IPS-NIHi7 (cell line): Measurements from ENCODE around the gene ANXA4.

Source experiments
- DNase-seq: peaks from one replicate; pipeline ENCODE4 v3.0.0; 2012; ENCODE audit warnings: mixed read lengths; ENCODE audit errors: extremely low spot score

ANXA4 gene

GRCh38 chr2:69741575-69742321 lies at the start of gene ANXA4:
TSS of gene ANXA4 (plus strand) at chr2:69742134. CDS start at chr2:69781566, 39,432 bp downstream.
- DNase-seq, result peak; percentile 60

DNA sequence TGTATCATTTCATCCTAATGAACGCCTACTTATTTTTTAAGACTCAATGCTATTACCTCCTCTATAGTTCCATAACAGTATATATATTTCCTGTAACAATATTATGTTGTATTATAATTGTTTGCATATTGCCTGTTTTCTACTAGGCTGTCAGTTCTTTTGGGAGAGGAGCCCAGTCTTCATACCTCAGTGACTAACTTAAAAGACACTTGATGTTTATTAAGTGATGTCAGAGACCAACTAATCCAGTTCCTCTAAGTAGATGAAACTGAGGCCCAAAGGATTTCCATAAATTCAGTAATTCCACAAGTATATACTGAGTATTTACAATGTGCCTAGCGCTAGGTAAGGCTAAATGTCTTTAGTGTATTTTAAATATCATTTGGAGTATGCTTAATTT lies 49.5 kb upstream of the ANXA4 start:
- DNase-seq, result no peak

DNA sequence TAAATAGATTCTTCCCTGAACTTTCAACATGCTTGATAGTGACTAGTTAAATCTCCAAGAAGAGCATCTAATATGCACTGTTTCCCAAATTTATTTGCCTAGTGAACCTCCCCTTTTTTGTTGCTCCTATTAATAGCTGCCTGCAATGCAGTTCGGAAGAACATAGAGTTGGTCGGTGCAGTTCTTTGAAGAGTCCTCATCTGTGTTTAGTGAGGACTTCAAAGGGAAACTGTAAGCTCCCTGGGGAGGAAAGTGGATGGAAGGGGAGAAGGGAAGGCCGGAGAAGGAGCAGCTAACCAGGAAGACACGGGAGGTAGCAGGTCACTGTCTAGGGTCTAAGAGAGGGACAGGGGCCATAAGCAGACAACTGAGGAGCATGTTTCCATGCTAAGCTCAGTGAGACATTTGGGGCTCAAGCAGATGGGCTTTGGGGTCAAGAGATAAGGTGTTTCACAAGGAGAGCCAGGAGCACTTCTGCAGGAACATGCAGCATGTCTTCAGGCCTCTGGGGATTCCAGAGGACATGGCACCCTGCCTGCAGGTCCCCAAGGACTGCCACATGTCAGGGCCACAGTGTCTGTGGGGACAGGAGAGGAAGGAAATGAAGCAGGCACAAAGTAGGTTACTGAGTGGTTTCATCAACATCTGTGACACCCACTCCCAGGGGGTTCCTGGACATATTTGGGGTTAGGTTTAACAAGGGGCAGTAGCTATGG lies 48.7 kb upstream of the ANXA4 start:
- DNase-seq, result no peak

- no peak for DNase-seq
Measured at GRCh38 chr2:69693775-69694450, 48.0 kb upstream of the ANXA4 start.

DNA sequence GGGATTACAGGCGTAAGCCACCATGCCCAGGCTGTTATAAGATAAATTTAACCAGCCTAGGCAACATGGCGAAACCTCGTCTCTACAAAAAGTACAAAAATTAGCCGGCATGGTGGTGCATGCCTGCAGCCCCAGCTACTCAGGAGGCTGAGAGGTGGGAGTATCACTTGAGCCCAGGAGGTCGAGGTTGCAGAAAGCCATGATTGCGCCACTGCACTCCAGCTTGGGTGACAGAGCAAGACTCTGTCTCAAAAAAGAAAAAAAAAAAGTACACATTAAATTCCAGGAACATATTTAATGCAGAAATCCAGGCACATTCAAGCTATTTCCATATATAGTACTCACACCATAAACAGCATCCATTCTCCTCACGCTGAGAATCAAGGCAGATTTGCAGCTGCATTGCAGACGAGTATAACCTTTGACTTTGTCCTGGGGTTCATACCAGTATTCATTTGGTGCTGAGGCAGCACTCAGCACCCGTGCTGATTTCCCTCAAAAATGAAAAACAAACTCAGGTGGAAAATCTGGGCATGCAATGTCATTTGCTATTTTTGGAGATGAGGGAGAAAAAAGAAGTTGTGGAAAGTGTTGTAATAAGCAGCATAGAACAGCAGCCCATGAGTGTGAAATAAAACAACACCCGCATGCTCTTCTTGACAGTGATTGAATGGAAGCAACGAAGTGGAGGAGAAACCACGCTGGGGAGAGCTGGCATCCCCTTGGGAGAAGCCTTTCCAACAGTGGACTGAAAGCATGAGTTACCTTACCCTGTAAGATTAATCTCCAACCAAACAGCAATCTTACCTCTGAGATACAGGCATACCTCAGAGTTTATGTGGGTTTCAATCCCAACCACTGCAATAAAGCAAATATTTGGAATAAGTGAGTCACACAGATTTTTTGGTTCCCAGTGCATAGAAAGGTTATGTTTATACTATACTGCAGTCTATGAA lies 46.8 kb upstream of the ANXA4 start:
- DNase-seq, result no peak

DNA sequence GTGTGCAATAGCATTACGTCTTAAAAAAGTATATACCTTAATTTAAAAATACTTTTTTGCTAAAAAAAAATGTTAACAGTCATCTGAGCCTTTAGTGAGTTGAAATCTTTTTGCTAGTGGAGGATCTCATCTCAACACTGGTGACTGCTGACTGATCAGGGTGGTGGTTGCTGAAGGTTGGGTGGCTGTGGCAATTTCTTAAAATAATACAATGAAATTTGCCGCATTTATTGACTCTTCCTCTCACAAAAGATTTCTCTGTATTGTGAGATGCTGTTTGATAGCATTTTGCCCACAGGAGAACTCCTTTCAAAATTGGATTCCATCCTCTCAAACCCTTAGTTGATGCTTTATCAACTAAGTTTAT lies 46.1 kb upstream of the ANXA4 start:
- no peak for DNase-seq

GRCh38 chr2:69700381-69700780 lies 41.6 kb upstream of the ANXA4 start:
- no peak for DNase-seq

DNA sequence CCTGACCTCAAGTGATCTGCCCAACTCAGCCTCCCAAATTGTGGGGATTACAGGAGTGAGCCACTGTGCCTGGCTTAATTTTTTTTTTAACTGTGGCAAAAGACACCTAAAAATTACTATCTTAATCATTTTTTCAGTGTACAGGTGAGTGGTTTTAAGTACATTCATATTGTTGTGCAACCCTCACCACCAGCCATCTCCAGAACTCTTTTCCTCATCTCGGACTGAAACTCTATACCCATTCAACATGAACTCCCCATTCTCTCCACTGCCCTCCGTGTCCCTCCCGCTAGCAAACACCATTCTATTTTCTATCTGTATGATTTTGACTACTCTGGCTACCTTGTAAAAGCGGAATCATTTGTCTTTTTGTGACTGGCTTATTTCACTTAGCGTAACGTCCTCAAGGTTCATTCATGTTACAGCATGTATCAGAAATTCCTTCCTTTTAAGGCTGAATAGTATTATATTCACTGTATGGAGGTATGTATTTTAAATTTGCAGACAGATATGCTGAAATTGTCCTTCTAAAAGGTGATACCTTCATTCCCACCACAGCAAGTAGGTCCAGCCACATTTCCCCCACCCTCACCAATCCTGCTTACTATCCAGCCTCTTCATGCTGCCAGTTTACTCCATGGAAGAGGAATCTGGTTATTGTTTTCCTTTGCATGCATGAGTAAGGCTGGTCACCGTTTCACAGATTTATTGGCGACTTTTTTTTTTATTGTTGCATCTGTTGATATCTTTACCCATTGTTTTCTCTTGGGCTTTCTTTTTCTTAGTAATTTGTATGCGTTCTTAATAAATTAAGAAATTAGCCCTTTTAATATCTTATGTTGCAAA lies 40.6 kb upstream of the ANXA4 start:
- no peak for DNase-seq

- DNase-seq, result no peak
Measured at GRCh38 chr2:69703189-69703588, 38.7 kb upstream of the ANXA4 start.

GRCh38 chr2:69704446-69704845 lies 37.5 kb upstream of the ANXA4 start:
- no peak for DNase-seq

DNA sequence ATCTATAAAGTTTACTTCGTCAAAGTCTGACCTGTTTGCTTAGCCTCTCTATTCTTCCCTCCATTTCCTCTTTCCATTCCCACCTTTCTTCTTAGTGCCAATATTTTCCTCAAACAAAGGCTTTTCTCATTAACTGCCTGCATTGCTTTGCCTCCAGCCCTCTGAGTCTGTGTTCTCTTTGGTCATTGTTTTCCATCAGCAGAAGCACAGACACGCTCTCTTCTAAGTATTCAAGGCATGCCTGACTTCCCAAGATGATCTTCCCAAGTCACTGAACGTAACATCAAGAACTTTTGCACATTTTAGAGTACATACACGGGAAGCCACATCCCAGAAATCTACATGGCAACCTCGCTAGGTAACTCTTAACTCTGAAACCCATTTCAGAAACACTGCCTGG lies 32.6 kb upstream of the ANXA4 start:
- DNase-seq, result no peak

DNA sequence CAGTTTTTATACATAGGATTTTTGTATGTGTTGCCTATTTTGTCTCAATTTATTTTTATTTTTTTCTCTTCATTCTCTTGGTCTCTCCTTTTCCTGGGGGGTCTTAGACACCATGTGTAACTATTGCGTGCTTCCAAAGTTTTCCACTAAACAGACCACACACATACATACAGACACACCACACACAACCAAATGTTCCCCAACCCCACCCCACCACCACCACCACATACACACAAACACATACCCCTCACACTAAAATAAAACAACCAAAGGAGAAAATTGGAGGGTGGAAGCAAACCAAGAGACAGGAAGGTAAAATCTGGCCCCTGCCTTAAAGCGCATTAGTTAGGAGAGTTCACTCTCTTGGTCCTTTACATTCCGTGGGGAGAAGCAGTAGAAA lies 30.0 kb upstream of the ANXA4 start:
- DNase-seq, result no peak

DNA sequence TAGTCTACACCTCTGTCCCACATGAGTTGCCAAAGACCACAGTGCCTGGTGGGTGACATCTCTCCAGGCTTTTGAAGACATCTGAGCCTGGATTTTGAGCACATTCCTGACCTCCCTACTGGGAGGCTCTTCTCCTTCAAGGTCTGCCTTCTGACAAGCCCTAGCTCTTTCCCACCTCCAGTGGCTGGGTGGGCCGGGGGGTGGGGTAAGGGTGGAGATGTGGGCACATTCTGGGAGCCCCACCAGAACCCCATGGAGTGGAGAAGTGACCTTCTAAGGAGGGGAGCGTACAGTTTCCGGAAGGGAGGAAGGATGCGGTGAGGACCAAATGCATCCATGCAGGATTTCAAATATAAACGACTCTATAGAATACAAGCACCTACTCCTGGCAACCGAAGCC lies 27.9 kb upstream of the ANXA4 start:
- no peak for DNase-seq

DNA sequence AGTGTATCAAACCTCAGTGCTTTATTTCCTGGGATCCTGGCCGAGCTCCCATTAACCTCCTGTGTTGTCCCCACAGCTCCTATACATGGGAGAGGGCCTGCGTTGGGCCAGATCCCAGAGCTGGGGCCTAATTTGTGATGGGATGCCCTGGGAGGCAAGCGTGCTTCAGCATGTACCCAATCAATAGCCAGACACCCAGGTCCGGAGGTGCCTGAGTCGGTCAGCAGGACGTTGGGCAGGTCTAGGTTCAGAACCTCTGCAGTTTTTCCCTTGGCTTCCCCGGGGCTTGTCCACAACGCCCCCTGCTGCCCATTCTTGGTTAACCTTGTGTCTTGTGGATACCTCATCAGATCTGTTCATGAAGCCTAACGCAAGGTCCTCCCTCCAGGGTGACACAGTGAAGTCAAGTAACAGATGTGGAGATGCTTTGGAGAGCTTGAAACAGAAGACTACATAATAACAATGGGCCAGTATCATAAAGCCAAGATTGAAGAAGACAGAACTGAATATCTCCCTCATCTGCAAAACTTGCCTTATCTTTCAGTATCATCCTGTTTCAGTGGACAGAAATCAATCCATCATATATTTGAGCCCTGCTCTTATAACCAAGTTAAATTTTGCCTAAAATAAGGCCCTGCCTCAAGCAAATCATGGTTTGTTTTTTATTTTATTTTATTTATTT lies 27.3 kb upstream of the ANXA4 start:
- peak; percentile 84 for DNase-seq

DNA sequence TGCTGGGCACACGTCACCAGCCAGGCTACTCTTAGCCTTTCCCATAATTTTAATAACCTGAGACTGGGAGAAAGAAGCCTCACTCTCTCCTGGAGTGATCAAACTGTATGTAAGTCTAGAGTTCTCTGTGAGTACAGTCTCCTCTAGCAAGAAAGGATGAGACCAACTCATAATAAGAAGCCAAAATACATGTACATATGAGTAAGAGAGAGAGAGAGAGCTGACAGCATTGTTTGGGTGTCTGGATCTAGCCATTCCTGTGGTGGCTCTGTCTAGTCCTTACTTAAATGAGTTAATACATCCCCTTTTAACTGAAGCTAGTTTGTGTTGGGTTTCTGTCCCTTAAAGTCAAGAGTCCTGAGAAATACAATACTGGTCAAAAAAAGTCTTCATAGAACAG lies 26.0 kb upstream of the ANXA4 start:
- DNase-seq, result no peak

GRCh38 chr2:69716555-69717120 lies 25.3 kb upstream of the ANXA4 start:
- no peak for DNase-seq

DNA sequence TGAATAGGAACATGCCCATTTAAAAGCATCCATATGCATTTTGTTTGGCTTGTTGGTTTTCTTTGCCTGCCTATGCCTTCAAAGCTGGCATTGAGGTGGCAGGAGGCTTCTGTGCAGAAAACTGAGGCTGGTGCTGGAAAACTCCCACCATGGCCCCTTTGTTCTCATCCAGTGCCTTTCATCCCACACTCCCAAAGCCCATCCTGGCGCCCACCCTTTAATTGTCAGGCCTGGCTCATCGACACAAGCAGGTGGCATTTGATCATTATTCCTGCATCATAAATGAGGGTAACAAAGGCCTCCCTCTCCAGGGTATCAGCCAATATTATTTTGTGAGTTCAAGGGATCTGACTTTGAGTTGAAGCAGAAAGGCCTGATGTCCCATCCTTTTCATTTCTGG lies 24.7 kb upstream of the ANXA4 start:
- no peak for DNase-seq

GRCh38 chr2:69717861-69718273 lies 24.1 kb upstream of the ANXA4 start:
- DNase-seq, result peak; percentile 32

GRCh38 chr2:69718338-69718965 lies 23.5 kb upstream of the ANXA4 start:
- no peak for DNase-seq
